Measurements from ENCODE around the gene FAM177B.

GRCh38 chr1:222751255-222751654 lies 14.3 kb downstream of the FAM177B start:
- no peak for TF ChIP-seq SUZ12 (IDR thresholded peaks at IDR 0.05; ENCODE audit: extremely low read depth, insufficient read depth, insufficient read length)
- TF ChIP-seq ZNF274 (IDR thresholded peaks at IDR 0.05; ENCODE audit: low read depth, low read length): no peak
- TF ChIP-seq YY1 (IDR thresholded peaks at IDR 0.05; ENCODE audit: insufficient read depth, insufficient read length): no peak
